GM12878 (cell line): ENCODE measurements around the gene HS1BP3. TPM values are rescaled to one million over a fixed set of nuclear protein-coding genes. Genes with fewer than 3 reads are reported as not detected.
A peak's percentile ranks its signal among the peaks of the same experiment; 100 is the strongest.

Experiments
- ATAC-seq: fragments of 200-7000 bp; cut with Tn5 transposase; 3 replicates; pipeline ENCODE4 v1.9.1; 2020; ENCODE audit warnings: mild to moderate bottlenecking, moderate library complexity
- BruUV-seq: library from RNA; stranded (reverse); fragments of 400-500 nt; replicated peaks from 2 replicates; lab custom pipeline; 2021; lab: Mats Ljungman, UMichigan
- CTCF ChIA-PET: fragments of 300-600 bp; sonication (Branson Sonifier 250); formaldehyde crosslinking; extraction: SDS; loops from one replicate; lab custom pipeline; 2021; ENCODE audit warnings: inconsistent platforms; lab: Yijun Ruan, JAX
- POLR2A ChIA-PET: fragments of 350-600 bp; formaldehyde crosslinking; extraction: SDS; loops from one replicate; lab custom pipeline; 2021; ENCODE audit warnings: inconsistent platforms; lab: Charles Lee
- RAD21 ChIA-PET: fragments of 300-600 bp; sonication (Branson Sonifier 250); formaldehyde crosslinking; loops from one replicate; lab custom pipeline; 2023; ENCODE audit warnings: antibody characterized with exemption; ENCODE audit not compliant: unreplicated experiment; lab: Charles Lee
- SMC1A ChIA-PET: fragments of 300-600 bp; sonication (Branson Sonifier 250); formaldehyde crosslinking; loops from one replicate; lab custom pipeline; 2023; ENCODE audit not compliant: unreplicated experiment, uncharacterized antibody; lab: Charles Lee
- DNase-seq: peaks from one replicate; pipeline ENCODE4 v3.0.0-alpha.2; 2011; ENCODE audit warnings: low read depth, low spot score
- FAIRE-seq: peaks from 3 replicates; lab custom pipeline; 2011; peaks lifted over from hg19 to GRCh38; lab: Jason Lieb, UNC
- H2AFZ ChIP-seq: 2 replicates; pipeline ENCODE4 v1.6.0; 2011; ENCODE audit warnings: low read depth, low read length, control low read depth; ENCODE audit not compliant: control insufficient read depth
- H3K27ac ChIP-seq: 2 replicates; pipeline ENCODE4 v1.5.1; 2011; ENCODE audit warnings: control low read depth; ENCODE audit not compliant: control insufficient read depth, insufficient read depth
- H3K27me3 ChIP-seq, 2 experiments: replicated peaks in 1 of 2; 2 replicates each; pipeline versions ENCODE4 v1.6.0 to v1.6.1; 2011; ENCODE audit warnings: low read length in 1 of 2; ENCODE audit not compliant: control insufficient read depth in 2 of 2, insufficient read depth in 2 of 2
- H3K36me3 ChIP-seq, 2 experiments: 2 replicates each; pipeline ENCODE4 v1.5.1; 2011; ENCODE audit warnings: low read length in 1 of 2; ENCODE audit not compliant: control insufficient read depth in 2 of 2, insufficient read depth in 2 of 2
- H3K4me1 ChIP-seq: 2 replicates; pipeline ENCODE4 v1.6.1; 2011; ENCODE audit warnings: mild to moderate bottlenecking, low read length, moderate library complexity, mixed read lengths; ENCODE audit not compliant: control insufficient read depth, insufficient read depth
- H3K4me2 ChIP-seq: 2 replicates; pipeline ENCODE4 v1.6.0; 2011; ENCODE audit warnings: control low read depth; ENCODE audit not compliant: control insufficient read depth, insufficient read depth
- H3K4me3 ChIP-seq: fragments of 200-600 bp; sonication (generic); 2 replicates; pipeline ENCODE4 v1.5.1; 2016
- H3K79me2 ChIP-seq: 2 replicates; pipeline ENCODE4 v1.6.0; 2011; ENCODE audit warnings: low read length; ENCODE audit not compliant: control insufficient read depth, insufficient read depth
- H3K9ac ChIP-seq: 2 replicates; pipeline ENCODE4 v1.8.0; 2011; ENCODE audit warnings: low read length, control low read depth, mixed read lengths; ENCODE audit not compliant: control insufficient read depth, insufficient read depth
- H3K9me3 ChIP-seq: replicated peaks from 3 replicates; pipeline ENCODE4 v1.5.1; 2011; ENCODE audit warnings: mild to moderate bottlenecking, low read length; ENCODE audit not compliant: control insufficient read depth, insufficient read depth
- H4K20me1 ChIP-seq: 2 replicates; pipeline ENCODE4 v1.6.0; 2011; ENCODE audit not compliant: control insufficient read depth, insufficient read depth
- CREB1 ChIP-seq: IDR thresholded peaks from 2 replicates; pipeline ENCODE4 v1.6.1; 2012; ENCODE audit warnings: low read depth, mild to moderate bottlenecking, inconsistent platforms
- ETV6 ChIP-seq, 2 experiments: fragments of 450-650 bp in 1 of 2; IDR thresholded peaks in 1 of 2; conservative IDR thresholded peaks in 1 of 2; 2 replicates each; pipeline ENCODE4 v1.6.1; 2014; ENCODE audit warnings: antibody characterized with exemption in 1 of 2, borderline replicate concordance in 1 of 2, low read depth in 1 of 2, mild to moderate bottlenecking in 1 of 2, moderate library complexity in 1 of 2
- FOXM1 ChIP-seq: IDR thresholded peaks from 2 replicates; pipeline ENCODE4 v1.6.1; 2012; ENCODE audit warnings: low read depth, mild to moderate bottlenecking, inconsistent platforms, low read length, moderate library complexity
- GABPA ChIP-seq: IDR thresholded peaks from 2 replicates; pipeline ENCODE4 v1.6.1; 2014; ENCODE audit warnings: antibody characterized with exemption, low read depth, mild to moderate bottlenecking, inconsistent platforms
- GATAD2B ChIP-seq: fragments of 450-650 bp; conservative IDR thresholded peaks from 2 replicates; pipeline ENCODE4 v1.6.1; 2017; ENCODE audit warnings: low read depth, mild to moderate bottlenecking, moderate library complexity
- NFIC ChIP-seq: IDR thresholded peaks from 2 replicates; pipeline ENCODE4 v1.6.1; 2012; ENCODE audit warnings: low read depth, mild to moderate bottlenecking, inconsistent platforms, low read length, moderate library complexity
- NFYB ChIP-seq: IDR thresholded peaks from 2 replicates; pipeline ENCODE4 v1.6.1; 2011; ENCODE audit warnings: low read depth, mild to moderate bottlenecking, low read length, improper control_type of control experiment, moderate library complexity; ENCODE audit not compliant: insufficient read depth
- POLR2A ChIP-seq: IDR thresholded peaks from 2 replicates; pipeline ENCODE4 v1.6.1; 2011; ENCODE audit warnings: low read depth, mild to moderate bottlenecking, low read length
- RAD21 ChIP-seq: IDR thresholded peaks from 2 replicates; pipeline ENCODE4 v1.6.1; 2011; ENCODE audit warnings: mild to moderate bottlenecking, low read depth, low read length, moderate library complexity; ENCODE audit not compliant: insufficient read depth
- RCOR1 ChIP-seq: conservative IDR thresholded peaks from 2 replicates; pipeline ENCODE4 v1.6.1; 2012; ENCODE audit warnings: low read depth, low read length, improper control_type of control experiment
- RUNX3 ChIP-seq: IDR thresholded peaks from 2 replicates; pipeline ENCODE4 v1.6.1; 2012; ENCODE audit warnings: low read length, inconsistent platforms
- SPI1 ChIP-seq: IDR thresholded peaks from 2 replicates; pipeline ENCODE4 v1.6.1; 2011; ENCODE audit warnings: low read depth, mild to moderate bottlenecking, low read length, moderate library complexity, borderline replicate concordance; ENCODE audit not compliant: insufficient read depth
- TARDBP ChIP-seq: IDR thresholded peaks from 2 replicates; pipeline ENCODE4 v1.6.1; 2016; ENCODE audit warnings: borderline replicate concordance
- TCF7 ChIP-seq: IDR thresholded peaks from 2 replicates; pipeline ENCODE4 v1.6.1; 2014; ENCODE audit warnings: antibody characterized with exemption, borderline replicate concordance
- WGBS: methylation state at CpG from one replicate; pipeline ENCODE4 v1.1.6; 2016; ENCODE audit warnings: low lambda C conversion rate; ENCODE audit not compliant: insufficient replicate concordance, insufficient coverage; ENCODE audit errors: missing lambda C conversion rate; 5-methylcytosine and 5-hydroxymethylcytosine counted together
- in situ Hi-C: fragments of 300-500 bp; cut with MboI; formaldehyde crosslinking; loops from 9 replicates; pipeline ENCODE4 v1.14.3; 2018; ENCODE audit warnings: mixed read lengths
- intact Hi-C: fragments of 100-400 bp; cut with micrococcal nuclease; formaldehyde crosslinking; loops from one replicate; pipeline ENCODE4 v1.14.2; 2022; ENCODE audit not compliant: unreplicated experiment
- polyA plus RNA-seq, 11 experiments: library from polyadenylated mRNA; depleted of rRNA in 4 of 11; unstranded in 6 of 11; stranded (reverse) in 5 of 11; fragments of >200 nt; fragmentation: Nextera tagmentation in 4 of 11; fragmentation: Illumina TruSeq in 1 of 11; extraction: Ambion mirVana in 4 of 11; extraction: Trizol in 1 of 11; gene quantifications; 1 replicate in 1 of 11; 2 replicates in 10 of 11; pipeline versions ENCODE4 v1.2.1 to v1.2.3, GENCODE V29; 2011 to 2016; ENCODE audit warnings: inconsistent platforms in 2 of 11, missing spikeins in 2 of 11, low read depth in 1 of 11
- total RNA-seq, 4 experiments: library from RNA; depleted of rRNA in 3 of 4; stranded (reverse); fragments of >200 nt in 3 of 4; fragmentation: Illumina TruSeq in 1 of 4; extraction: Trizol in 1 of 4; gene quantifications; 2 replicates each; pipeline versions ENCODE4 v1.2.1 to v1.2.3, GENCODE V29; 2013 to 2021
- TF ChIP-seq, protein P1 (sequence below): IDR thresholded peaks from 2 replicates; pipeline ENCODE4 v1.6.1; 2012; ENCODE audit warnings: low read depth, low read length, improper control_type of control experiment
- TF ChIP-seq, protein P2 (sequence below), 3 experiments: IDR thresholded peaks in 2 of 3; conservative IDR thresholded peaks in 1 of 3; 2 replicates each; pipeline ENCODE4 v1.5.1; 2011; ENCODE audit warnings: low read depth in 3 of 3, low read length in 3 of 3, mild to moderate bottlenecking in 3 of 3, control low read depth in 2 of 3, moderate library complexity in 2 of 3, inconsistent platforms in 1 of 3, mixed read lengths in 1 of 3; ENCODE audit not compliant: control insufficient read depth in 2 of 3, insufficient read depth in 1 of 3; ENCODE audit errors: extremely low read depth in 1 of 3
- TF ChIP-seq, protein P3 (sequence below): fragments of 450-650 bp; IDR thresholded peaks from 2 replicates; pipeline ENCODE4 v1.6.1; 2017; ENCODE audit warnings: borderline replicate concordance

HS1BP3 gene
- total and polyA plus RNA-seq, 10 of the 15 experiments (the other 5 are each of a cell fraction or from before 2014, with no cell fraction given) = 0.47 to 7.2 (median 4.6) TPM

GRCh38 chr2:20676353-20677215 lies 25.7 kb upstream of the HS1BP3 start:
- POLR2A ChIA-PET = no interaction called here
- TF ChIP-seq, protein P1, sequence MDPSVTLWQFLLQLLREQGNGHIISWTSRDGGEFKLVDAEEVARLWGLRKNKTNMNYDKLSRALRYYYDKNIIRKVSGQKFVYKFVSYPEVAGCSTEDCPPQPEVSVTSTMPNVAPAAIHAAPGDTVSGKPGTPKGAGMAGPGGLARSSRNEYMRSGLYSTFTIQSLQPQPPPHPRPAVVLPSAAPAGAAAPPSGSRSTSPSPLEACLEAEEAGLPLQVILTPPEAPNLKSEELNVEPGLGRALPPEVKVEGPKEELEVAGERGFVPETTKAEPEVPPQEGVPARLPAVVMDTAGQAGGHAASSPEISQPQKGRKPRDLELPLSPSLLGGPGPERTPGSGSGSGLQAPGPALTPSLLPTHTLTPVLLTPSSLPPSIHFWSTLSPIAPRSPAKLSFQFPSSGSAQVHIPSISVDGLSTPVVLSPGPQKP = no peak
- TF ChIP-seq NFYB = no peak
- 0 out of 2 replicates have a peak, but pooled peaks have one; percentile 11 for TF ChIP-seq TCF7
- TF ChIP-seq CREB1 = 0 out of 2 replicates have a peak, but pooled peaks have one; percentile 35
- peak; percentile 21; the same call in 1 of the 2 replicates for TF ChIP-seq GABPA
- peak; percentile 77 for TF ChIP-seq RUNX3
- TF ChIP-seq GATAD2B = no peak
- TF ChIP-seq, protein P2, sequence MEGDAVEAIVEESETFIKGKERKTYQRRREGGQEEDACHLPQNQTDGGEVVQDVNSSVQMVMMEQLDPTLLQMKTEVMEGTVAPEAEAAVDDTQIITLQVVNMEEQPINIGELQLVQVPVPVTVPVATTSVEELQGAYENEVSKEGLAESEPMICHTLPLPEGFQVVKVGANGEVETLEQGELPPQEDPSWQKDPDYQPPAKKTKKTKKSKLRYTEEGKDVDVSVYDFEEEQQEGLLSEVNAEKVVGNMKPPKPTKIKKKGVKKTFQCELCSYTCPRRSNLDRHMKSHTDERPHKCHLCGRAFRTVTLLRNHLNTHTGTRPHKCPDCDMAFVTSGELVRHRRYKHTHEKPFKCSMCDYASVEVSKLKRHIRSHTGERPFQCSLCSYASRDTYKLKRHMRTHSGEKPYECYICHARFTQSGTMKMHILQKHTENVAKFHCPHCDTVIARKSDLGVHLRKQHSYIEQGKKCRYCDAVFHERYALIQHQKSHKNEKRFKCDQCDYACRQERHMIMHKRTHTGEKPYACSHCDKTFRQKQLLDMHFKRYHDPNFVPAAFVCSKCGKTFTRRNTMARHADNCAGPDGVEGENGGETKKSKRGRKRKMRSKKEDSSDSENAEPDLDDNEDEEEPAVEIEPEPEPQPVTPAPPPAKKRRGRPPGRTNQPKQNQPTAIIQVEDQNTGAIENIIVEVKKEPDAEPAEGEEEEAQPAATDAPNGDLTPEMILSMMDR (IDR thresholded peaks at IDR 0.05 in 2 of 3, conservative IDR thresholded peaks at IDR 0.05 in 1 of 3; ENCODE audit: control insufficient read depth in 2 of 3, extremely low read depth in 1 of 3, insufficient read depth in 1 of 3, low read depth in 3 of 3, low read length in 3 of 3) = peak in 1 of 3 experiments; percentile 42; a peak in 3 of 6 replicates
- TF ChIP-seq SPI1 = peak; percentile 67; the same call in 1 of the 2 replicates
- 0 out of 2 replicates have a peak, but pooled peaks have one; percentile 28 for TF ChIP-seq RAD21
- peak; percentile 48; the same call in 1 of the 2 replicates for TF ChIP-seq POLR2A
- 0 out of 2 replicates have a peak, but pooled peaks have one; percentile 24 for TF ChIP-seq NFIC
- peak in 1 of 2 experiments; percentile 51; a peak in 1 of 4 replicates for TF ChIP-seq ETV6 (conservative IDR thresholded peaks at IDR 0.05 in 1 of 2, IDR thresholded peaks at IDR 0.05 in 1 of 2; ENCODE audit: borderline replicate concordance in 1 of 2, low read depth in 1 of 2)
- 0 out of 2 replicates have a peak, but pooled peaks have one; percentile 29 for TF ChIP-seq FOXM1
- TF ChIP-seq, protein P3, sequence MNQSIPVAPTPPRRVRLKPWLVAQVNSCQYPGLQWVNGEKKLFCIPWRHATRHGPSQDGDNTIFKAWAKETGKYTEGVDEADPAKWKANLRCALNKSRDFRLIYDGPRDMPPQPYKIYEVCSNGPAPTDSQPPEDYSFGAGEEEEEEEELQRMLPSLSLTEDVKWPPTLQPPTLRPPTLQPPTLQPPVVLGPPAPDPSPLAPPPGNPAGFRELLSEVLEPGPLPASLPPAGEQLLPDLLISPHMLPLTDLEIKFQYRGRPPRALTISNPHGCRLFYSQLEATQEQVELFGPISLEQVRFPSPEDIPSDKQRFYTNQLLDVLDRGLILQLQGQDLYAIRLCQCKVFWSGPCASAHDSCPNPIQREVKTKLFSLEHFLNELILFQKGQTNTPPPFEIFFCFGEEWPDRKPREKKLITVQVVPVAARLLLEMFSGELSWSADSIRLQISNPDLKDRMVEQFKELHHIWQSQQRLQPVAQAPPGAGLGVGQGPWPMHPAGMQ = no peak
- no peak for TF ChIP-seq TARDBP
- TF ChIP-seq RCOR1 = no peak
- FAIRE-seq (peak; percentile 75), ATAC-seq (peak; percentile 52), DNase-seq (peak; percentile 77)
- Histone ChIP-seq H3K4me3 (no peak overlapping the region), H3K27me3 (peaks cover 0 to 2% of the 10 kb centered on the region in 2 experiments; a peak in 3 of 4 replicates), H3K36me3 (no peaks in the 10 kb centered on the region; a peak in 2 of 4 replicates), H4K20me1 (no peaks in the 10 kb centered on the region), H3K9me3 (no peaks in the 10 kb centered on the region), H3K9ac (peak overlapping the region; percentile 10; the same call in 1 of the 2 replicates), H2AFZ (no peak overlapping the region), H3K27ac (peak overlapping the region; percentile 69), H3K4me1 (peaks cover 37% of the 10 kb centered on the region), H3K4me2 (peak overlapping the region; percentile 80), H3K79me2 (no peaks in the 10 kb centered on the region)
- 2% methylated on average over 12 of the region's 12 CpGs for WGBS
- BruUV-seq = no TSS peak
- intact Hi-C loops = no loop called here
- RAD21 ChIA-PET = interaction anchor here (0.8 to 2.9 kb wide), 7 partner anchors 10 to 285 kb away, joined by 3 to 9 read pairs (median 4); partner anchors contain the start of gene HS1BP3
- CTCF ChIA-PET = interaction anchor here (0.7 to 7.4 kb wide), 15 partner anchors 8 to 350 kb away, joined by 3 to 82 read pairs (median 3); partner anchors contain the start of gene HS1BP3
- SMC1A ChIA-PET = interaction anchor here (0.7 to 2.8 kb wide), 10 partner anchors 15 to 349 kb away, joined by 3 to 9 read pairs (median 4); no protein-coding TSS in a partner anchor
- in situ Hi-C loops = no loop called here
